ENCODE data around the gene ALPK3.

DNA sequence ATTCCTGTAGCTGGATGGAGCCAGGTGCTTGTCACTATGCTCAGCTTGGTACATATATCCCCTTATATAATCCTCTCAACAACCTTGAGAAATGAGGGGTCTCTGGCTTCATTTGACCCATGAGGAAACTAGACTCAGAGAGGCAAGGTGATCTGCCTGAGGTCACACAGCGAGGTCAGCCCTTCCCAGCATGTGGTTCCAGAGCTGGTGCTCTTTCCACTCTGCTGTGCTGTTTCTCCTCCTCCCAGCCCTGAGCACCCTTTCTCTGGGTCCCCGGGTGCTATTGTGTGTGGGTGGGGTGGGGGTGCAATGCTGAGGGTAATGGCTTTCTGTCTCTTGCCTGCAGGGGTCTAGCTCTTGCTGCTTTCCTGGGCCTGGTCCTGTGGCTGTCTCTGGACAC is 86.6 kb downstream of the ALPK3 start:
- TF ChIP-seq, protein P1, sequence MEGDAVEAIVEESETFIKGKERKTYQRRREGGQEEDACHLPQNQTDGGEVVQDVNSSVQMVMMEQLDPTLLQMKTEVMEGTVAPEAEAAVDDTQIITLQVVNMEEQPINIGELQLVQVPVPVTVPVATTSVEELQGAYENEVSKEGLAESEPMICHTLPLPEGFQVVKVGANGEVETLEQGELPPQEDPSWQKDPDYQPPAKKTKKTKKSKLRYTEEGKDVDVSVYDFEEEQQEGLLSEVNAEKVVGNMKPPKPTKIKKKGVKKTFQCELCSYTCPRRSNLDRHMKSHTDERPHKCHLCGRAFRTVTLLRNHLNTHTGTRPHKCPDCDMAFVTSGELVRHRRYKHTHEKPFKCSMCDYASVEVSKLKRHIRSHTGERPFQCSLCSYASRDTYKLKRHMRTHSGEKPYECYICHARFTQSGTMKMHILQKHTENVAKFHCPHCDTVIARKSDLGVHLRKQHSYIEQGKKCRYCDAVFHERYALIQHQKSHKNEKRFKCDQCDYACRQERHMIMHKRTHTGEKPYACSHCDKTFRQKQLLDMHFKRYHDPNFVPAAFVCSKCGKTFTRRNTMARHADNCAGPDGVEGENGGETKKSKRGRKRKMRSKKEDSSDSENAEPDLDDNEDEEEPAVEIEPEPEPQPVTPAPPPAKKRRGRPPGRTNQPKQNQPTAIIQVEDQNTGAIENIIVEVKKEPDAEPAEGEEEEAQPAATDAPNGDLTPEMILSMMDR (conservative IDR thresholded peaks at IDR 0.05; ENCODE audit: low read depth in 2 of 2) = no peak
- TF ChIP-seq CREB1 (CRISPR knock-in tag; IDR thresholded peaks at IDR 0.05; ENCODE audit: low read depth) (no peak), EZH2phosphoT487 (IDR thresholded peaks at IDR 0.05; ENCODE audit: unreplicated experiment) (no peak), POLR2AphosphoS5 (IDR thresholded peaks at IDR 0.05; ENCODE audit: low read depth) (no peak), EZH2 (IDR thresholded peaks at IDR 0.05; ENCODE audit: low read depth, unreplicated experiment) (no peak), ZNF331 (CRISPR knock-in tag; IDR thresholded peaks at IDR 0.05; ENCODE audit: low read depth) (no peak), JUNB (IDR thresholded peaks at IDR 0.05; ENCODE audit: unreplicated experiment) (no peak), NANOG (IDR thresholded peaks at IDR 0.05; ENCODE audit: borderline replicate concordance) (no peak)
- TF ChIP-seq, protein P2, sequence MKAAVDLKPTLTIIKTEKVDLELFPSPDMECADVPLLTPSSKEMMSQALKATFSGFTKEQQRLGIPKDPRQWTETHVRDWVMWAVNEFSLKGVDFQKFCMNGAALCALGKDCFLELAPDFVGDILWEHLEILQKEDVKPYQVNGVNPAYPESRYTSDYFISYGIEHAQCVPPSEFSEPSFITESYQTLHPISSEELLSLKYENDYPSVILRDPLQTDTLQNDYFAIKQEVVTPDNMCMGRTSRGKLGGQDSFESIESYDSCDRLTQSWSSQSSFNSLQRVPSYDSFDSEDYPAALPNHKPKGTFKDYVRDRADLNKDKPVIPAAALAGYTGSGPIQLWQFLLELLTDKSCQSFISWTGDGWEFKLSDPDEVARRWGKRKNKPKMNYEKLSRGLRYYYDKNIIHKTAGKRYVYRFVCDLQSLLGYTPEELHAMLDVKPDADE (IDR thresholded peaks at IDR 0.05) = no peak
- TF ChIP-seq, protein P3, sequence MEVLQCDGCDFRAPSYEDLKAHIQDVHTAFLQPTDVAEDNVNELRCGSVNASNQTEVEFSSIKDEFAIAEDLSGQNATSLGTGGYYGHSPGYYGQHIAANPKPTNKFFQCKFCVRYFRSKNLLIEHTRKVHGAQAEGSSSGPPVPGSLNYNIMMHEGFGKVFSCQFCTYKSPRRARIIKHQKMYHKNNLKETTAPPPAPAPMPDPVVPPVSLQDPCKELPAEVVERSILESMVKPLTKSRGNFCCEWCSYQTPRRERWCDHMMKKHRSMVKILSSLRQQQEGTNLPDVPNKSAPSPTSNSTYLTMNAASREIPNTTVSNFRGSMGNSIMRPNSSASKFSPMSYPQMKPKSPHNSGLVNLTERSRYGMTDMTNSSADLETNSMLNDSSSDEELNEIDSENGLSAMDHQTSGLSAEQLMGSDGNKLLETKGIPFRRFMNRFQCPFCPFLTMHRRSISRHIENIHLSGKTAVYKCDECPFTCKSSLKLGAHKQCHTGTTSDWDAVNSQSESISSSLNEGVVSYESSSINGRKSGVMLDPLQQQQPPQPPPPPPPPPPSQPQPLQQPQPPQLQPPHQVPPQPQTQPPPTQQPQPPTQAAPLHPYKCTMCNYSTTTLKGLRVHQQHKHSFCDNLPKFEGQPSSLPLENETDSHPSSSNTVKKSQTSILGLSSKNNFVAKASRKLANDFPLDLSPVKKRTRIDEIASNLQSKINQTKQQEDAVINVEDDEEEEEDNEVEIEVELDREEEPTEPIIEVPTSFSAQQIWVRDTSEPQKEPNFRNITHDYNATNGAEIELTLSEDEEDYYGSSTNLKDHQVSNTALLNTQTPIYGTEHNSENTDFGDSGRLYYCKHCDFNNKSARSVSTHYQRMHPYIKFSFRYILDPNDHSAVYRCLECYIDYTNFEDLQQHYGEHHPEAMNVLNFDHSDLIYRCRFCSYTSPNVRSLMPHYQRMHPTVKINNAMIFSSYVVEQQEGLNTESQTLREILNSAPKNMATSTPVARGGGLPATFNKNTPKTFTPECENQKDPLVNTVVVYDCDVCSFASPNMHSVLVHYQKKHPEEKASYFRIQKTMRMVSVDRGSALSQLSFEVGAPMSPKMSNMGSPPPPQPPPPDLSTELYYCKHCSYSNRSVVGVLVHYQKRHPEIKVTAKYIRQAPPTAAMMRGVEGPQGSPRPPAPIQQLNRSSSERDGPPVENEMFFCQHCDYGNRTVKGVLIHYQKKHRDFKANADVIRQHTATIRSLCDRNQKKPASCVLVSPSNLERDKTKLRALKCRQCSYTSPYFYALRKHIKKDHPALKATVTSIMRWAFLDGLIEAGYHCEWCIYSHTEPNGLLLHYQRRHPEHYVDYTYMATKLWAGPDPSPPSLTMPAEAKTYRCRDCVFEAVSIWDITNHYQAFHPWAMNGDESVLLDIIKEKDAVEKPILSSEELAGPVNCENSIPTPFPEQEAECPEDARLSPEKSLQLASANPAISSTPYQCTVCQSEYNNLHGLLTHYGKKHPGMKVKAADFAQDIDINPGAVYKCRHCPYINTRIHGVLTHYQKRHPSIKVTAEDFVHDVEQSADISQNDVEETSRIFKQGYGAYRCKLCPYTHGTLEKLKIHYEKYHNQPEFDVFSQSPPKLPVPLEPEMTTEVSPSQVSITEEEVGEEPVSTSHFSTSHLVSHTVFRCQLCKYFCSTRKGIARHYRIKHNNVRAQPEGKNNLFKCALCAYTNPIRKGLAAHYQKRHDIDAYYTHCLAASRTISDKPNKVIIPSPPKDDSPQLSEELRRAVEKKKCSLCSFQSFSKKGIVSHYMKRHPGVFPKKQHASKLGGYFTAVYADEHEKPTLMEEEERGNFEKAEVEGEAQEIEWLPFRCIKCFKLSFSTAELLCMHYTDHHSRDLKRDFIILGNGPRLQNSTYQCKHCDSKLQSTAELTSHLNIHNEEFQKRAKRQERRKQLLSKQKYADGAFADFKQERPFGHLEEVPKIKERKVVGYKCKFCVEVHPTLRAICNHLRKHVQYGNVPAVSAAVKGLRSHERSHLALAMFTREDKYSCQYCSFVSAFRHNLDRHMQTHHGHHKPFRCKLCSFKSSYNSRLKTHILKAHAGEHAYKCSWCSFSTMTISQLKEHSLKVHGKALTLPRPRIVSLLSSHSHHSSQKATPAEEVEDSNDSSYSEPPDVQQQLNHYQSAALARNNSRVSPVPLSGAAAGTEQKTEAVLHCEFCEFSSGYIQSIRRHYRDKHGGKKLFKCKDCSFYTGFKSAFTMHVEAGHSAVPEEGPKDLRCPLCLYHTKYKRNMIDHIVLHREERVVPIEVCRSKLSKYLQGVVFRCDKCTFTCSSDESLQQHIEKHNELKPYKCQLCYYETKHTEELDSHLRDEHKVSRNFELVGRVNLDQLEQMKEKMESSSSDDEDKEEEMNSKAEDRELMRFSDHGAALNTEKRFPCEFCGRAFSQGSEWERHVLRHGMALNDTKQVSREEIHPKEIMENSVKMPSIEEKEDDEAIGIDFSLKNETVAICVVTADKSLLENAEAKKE (CRISPR knock-in tag; IDR thresholded peaks at IDR 0.05) = no peak
- TF ChIP-seq, protein P4, sequence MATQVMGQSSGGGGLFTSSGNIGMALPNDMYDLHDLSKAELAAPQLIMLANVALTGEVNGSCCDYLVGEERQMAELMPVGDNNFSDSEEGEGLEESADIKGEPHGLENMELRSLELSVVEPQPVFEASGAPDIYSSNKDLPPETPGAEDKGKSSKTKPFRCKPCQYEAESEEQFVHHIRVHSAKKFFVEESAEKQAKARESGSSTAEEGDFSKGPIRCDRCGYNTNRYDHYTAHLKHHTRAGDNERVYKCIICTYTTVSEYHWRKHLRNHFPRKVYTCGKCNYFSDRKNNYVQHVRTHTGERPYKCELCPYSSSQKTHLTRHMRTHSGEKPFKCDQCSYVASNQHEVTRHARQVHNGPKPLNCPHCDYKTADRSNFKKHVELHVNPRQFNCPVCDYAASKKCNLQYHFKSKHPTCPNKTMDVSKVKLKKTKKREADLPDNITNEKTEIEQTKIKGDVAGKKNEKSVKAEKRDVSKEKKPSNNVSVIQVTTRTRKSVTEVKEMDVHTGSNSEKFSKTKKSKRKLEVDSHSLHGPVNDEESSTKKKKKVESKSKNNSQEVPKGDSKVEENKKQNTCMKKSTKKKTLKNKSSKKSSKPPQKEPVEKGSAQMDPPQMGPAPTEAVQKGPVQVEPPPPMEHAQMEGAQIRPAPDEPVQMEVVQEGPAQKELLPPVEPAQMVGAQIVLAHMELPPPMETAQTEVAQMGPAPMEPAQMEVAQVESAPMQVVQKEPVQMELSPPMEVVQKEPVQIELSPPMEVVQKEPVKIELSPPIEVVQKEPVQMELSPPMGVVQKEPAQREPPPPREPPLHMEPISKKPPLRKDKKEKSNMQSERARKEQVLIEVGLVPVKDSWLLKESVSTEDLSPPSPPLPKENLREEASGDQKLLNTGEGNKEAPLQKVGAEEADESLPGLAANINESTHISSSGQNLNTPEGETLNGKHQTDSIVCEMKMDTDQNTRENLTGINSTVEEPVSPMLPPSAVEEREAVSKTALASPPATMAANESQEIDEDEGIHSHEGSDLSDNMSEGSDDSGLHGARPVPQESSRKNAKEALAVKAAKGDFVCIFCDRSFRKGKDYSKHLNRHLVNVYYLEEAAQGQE (IDR thresholded peaks at IDR 0.05; ENCODE audit: unreplicated experiment) = no peak

Measured in GM23338 (cell line).